Body of pancreas (tissue), 4 donors: ENCODE results near the gene LYPD4. TPM values are rescaled to one million over a fixed set of nuclear protein-coding genes. Genes with fewer than 3 reads are reported as not detected.

Source experiments
- ATAC-seq: fragments of 150-250 bp; one replicate; pipeline ENCODE4 v1.9.1; 2016
- DNase-seq, 4 donors: peaks; one replicate each; pipeline ENCODE4 v3.0.0-alpha.2; 2019
- H3K27ac ChIP-seq, 4 donors: fragments of 200-600 bp; sonication (generic); 1 replicate in 3 of 4; 2 replicates in 1 of 4; pipeline versions ENCODE4 v1.5.1 to v1.6.1; 2016 to 2019; ENCODE audit warnings: mild to moderate bottlenecking in 1 of 4, mixed read lengths in 1 of 4, moderate library complexity in 1 of 4
- H3K27me3 ChIP-seq, 2 donors: fragments of 200-600 bp; sonication (generic); one replicate each; pipeline ENCODE4 v1.6.0; 2016; ENCODE audit warnings: mild to moderate bottlenecking in 1 of 2
- H3K36me3 ChIP-seq, 2 donors: fragments of 200-600 bp; sonication (generic); replicated peaks in 1 of 2; 2 replicates each; pipeline ENCODE4 v1.5.1; 2016; ENCODE audit warnings: low read depth in 2 of 2; ENCODE audit not compliant: insufficient read depth in 1 of 2
- H3K4me1 ChIP-seq: fragments of 200-600 bp; sonication (generic); one replicate; pipeline ENCODE4 v1.6.0; 2016
- H3K4me3 ChIP-seq, 2 donors: fragments of 200-600 bp; sonication (generic); 1 replicate in 1 of 2; 2 replicates in 1 of 2; pipeline ENCODE4 v1.5.1; 2016 to 2019
- H3K9me3 ChIP-seq, 3 donors: fragments of 200-600 bp; sonication (generic); 1 replicate in 2 of 3; 2 replicates in 1 of 3; pipeline ENCODE4 v1.5.1; 2016
- POLR2A ChIP-seq, 3 donors: fragments of 450-650 bp; IDR thresholded peaks; one replicate each; pipeline ENCODE4 v1.6.1; 2016; ENCODE audit warnings: antibody characterized with exemption in 3 of 3, mild to moderate bottlenecking in 2 of 3
- whole genome bisulfite sequencing, 2 donors: methylation state at CpG; one replicate each; pipeline ENCODE4 v1.1.5; 2017; 5-methylcytosine and 5-hydroxymethylcytosine counted together
- intact Hi-C: fragments of 100-400 bp; cut with DNase I; formaldehyde crosslinking; loops from one replicate; pipeline ENCODE4 v1.15.1; 2023
- total RNA-seq, 2 donors: library from RNA; depleted of rRNA; stranded (reverse); fragments of >200 nt; gene quantifications; one replicate each; pipeline ENCODE4 v1.1.0, GENCODE V29; 2016
- TF ChIP-seq, protein P1 (sequence below), 7 experiments: fragments of 450-650 bp in 4 of 7; fragments of 200-600 bp in 3 of 7; sonication (generic) in 3 of 7; IDR thresholded peaks; one replicate each; pipeline ENCODE4 v1.5.1; 2016 to 2019; ENCODE audit warnings: antibody characterized with exemption in 7 of 7

Gene LYPD4
- total RNA-seq, 2 donors from 2014 or later: not detected

DNA sequence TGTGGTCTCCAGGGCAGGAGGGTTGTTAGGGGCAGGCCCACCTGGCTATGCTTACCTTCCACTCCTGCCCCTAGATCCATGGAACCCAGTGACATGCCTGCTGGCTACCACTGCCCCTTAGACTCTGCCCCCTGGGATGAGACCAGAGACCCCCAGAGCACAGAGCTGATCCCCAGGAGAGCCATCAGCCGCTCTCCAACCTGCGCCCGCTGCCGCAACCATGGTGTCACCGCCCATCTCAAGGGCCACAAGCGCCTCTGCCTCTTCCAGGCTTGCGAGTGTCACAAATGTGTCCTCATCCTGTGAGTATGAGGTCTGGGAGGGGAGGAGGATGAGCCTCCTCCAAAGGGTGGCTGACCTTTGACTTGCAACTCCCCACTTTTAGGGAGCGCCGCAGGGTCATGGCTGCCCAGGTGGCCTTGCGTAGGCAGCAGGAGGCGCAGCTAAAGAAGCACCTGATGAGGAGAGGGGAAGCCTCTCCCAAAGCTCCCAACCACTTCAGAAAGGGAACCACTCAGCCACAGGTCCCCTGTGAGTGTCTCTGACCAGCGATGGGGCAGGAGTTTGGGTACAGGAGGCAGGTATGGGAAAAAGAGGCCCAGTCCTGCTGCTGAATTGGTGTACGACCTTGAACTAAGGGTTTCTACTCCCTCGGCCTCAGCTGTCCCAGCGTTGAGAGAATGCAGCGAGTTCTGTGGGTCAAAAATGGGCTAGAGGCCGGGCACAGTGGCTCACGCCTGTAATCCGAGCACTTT is 3.0 kb upstream of the LYPD4 start:
- 74 to 81% methylated on average over 13 to 15 of the region's 19 CpGs for whole genome bisulfite sequencing, 2 donors
- no peaks in the 10 kb centered on the region for H3K27me3 ChIP-seq
- no peaks in the 10 kb centered on the region for H3K9me3 ChIP-seq

DNA sequence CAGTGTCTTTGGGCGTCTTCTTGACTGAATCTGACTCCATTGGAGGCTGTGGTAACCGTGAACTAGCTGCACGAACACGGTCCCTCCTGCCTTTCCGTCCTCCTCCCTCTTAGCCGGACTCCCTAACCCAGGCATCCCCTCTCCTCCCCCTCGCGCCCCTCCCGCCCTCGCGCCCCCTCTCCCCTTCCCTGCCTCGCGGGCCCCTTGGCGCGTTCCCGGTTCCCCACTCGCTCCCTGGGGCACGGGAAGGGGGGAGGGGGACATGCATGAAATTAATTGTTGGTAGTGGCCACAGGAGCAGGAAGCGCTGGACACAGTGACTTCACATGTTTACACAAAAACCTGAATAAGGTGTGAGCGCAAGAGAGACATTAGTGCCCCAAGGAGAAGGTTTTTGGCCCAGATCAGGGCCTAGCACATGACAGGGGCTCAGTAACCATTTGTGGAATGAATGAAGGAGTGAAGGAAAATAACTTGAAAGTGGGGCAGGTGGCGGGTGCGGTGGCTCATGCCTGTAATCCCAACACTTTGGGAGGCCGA is 638 bp upstream of the LYPD4 start:
- intact Hi-C loops: no loop called here
- ATAC-seq: no peak
- H3K4me1 ChIP-seq: no peaks in the 10 kb centered on the region
- no peak overlapping the region for H3K4me3 ChIP-seq
- H3K27me3 ChIP-seq: no peaks in the 10 kb centered on the region
- no peak overlapping the region for H3K27ac ChIP-seq
- TF ChIP-seq, protein P1, sequence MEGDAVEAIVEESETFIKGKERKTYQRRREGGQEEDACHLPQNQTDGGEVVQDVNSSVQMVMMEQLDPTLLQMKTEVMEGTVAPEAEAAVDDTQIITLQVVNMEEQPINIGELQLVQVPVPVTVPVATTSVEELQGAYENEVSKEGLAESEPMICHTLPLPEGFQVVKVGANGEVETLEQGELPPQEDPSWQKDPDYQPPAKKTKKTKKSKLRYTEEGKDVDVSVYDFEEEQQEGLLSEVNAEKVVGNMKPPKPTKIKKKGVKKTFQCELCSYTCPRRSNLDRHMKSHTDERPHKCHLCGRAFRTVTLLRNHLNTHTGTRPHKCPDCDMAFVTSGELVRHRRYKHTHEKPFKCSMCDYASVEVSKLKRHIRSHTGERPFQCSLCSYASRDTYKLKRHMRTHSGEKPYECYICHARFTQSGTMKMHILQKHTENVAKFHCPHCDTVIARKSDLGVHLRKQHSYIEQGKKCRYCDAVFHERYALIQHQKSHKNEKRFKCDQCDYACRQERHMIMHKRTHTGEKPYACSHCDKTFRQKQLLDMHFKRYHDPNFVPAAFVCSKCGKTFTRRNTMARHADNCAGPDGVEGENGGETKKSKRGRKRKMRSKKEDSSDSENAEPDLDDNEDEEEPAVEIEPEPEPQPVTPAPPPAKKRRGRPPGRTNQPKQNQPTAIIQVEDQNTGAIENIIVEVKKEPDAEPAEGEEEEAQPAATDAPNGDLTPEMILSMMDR (IDR thresholded peaks at IDR 0.05): no peak
- no peak for TF ChIP-seq POLR2A (IDR thresholded peaks at IDR 0.05)
- WGBS, 2 donors: 79 to 82% methylated on average over 17 to 23 of the region's 23 CpGs
- H3K9me3 ChIP-seq: no peaks in the 10 kb centered on the region
- DNase-seq: no peak
- H3K36me3 ChIP-seq: no peaks in the 10 kb centered on the region

More for the DNA sequence above, 3.0 kb upstream of the LYPD4 start:
- no peak overlapping the region for H3K4me3 ChIP-seq
- intact Hi-C loops: no loop called here
- TF ChIP-seq POLR2A (IDR thresholded peaks at IDR 0.05): no peak
- TF ChIP-seq, protein P1 (IDR thresholded peaks at IDR 0.05): no peak
- H3K27ac ChIP-seq: no peak overlapping the region
- DNase-seq (no peak), ATAC-seq (no peak)
- no peaks in the 10 kb centered on the region for H3K36me3 ChIP-seq
- H3K4me1 ChIP-seq: no peaks in the 10 kb centered on the region

DNA sequence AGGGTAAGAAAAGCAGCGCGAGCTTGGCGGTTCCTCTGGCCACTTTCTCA is 343 bp upstream of the LYPD4 start, which contains the start of gene DMRTC2:
DMRTC2 (plus strand) TSS at position 42 of the 50 bp plus-strand sequence. CDS start 2,387 bp downstream, outside the sequence.
- no peaks in the 10 kb centered on the region for H3K27me3 ChIP-seq
- 81 to 95% methylated on average over 3 of the region's 3 CpGs for WGBS, 2 donors
- intact Hi-C loops: no loop called here
- TF ChIP-seq, protein P1 (IDR thresholded peaks at IDR 0.05): no peak
- no peak for TF ChIP-seq POLR2A (IDR thresholded peaks at IDR 0.05)
- H3K9me3 ChIP-seq: no peaks in the 10 kb centered on the region
- ATAC-seq (no peak), DNase-seq (no peak)
- no peaks in the 10 kb centered on the region for H3K4me1 ChIP-seq
- no peaks in the 10 kb centered on the region for H3K36me3 ChIP-seq
- H3K4me3 ChIP-seq: no peak within 1 kb of the TSS
- H3K27ac ChIP-seq: no peak within 1 kb of the TSS

DNA sequence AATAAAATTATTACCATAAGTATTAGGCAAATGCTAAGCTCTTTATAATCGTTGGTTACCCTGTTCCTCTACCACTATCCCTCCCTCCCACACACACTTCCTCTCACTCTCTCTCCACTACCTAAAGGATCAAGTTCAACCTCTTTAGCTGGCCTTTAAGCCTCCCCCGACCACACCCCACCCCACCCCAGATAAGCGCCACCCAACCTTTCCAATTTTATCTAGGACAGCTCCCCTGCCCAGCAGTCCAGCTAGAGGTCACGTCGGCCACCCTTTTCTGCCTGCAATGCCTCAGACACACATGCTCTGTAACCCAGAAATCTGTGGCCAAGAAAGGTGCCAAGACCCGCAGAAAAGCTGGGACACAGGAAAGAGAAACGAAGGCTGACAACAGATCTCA is 1.1 kb downstream of the LYPD4 start:
- ATAC-seq (no peak), DNase-seq (no peak)
- Histone ChIP-seq H3K9me3 (no peaks in the 10 kb centered on the region), H3K27me3 (no peaks in the 10 kb centered on the region), H3K4me3 (no peak overlapping the region), H3K27ac (no peak overlapping the region), H3K4me1 (no peaks in the 10 kb centered on the region), H3K36me3 (no peaks in the 10 kb centered on the region)
- no peak for TF ChIP-seq POLR2A (IDR thresholded peaks at IDR 0.05)
- TF ChIP-seq, protein P1 (IDR thresholded peaks at IDR 0.05): no peak
- 40 to 43% methylated on average over 6 to 7 of the region's 7 CpGs for WGBS, 2 donors
- intact Hi-C loops: no loop called here

GRCh38 chr19:41839211-41839610 is 5.3 kb downstream of the LYPD4 start:
- WGBS, 2 donors: 11 to 42% methylated on average over 1 to 2 of the region's 2 CpGs
- TF ChIP-seq, protein P1 (IDR thresholded peaks at IDR 0.05): no peak
- no peak for TF ChIP-seq POLR2A (IDR thresholded peaks at IDR 0.05)
- DNase-seq (no peak), ATAC-seq (no peak)
- H3K27ac ChIP-seq: no peak overlapping the region
- H3K4me3 ChIP-seq: no peak overlapping the region
- no peaks in the 10 kb centered on the region for H3K27me3 ChIP-seq
- H3K9me3 ChIP-seq: no peaks in the 10 kb centered on the region
- no peaks in the 10 kb centered on the region for H3K36me3 ChIP-seq
- no peaks in the 10 kb centered on the region for H3K4me1 ChIP-seq
- intact Hi-C loops: no loop called here
